Measurements from ENCODE around the gene SPO11.

DNA sequence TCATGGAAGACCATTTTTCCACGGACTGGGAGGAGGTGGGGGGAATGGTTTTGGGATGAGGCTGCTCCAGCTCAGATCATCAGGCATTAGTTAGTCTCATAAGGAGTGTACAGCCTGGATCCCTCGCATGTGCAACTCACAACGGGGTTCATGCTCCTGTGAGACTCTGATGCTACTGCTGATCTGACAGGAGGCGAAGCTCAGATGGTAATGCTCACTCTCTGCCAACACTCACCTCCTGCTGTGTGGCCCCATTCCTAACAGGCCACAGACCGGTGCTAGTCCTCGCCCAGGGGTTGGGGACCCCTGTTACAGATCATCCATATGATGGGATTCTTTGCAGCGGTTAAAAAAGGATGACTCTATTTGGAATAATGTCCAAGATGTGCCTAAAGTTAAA is 35.6 kb upstream of the SPO11 start:
- TF ChIP-seq, protein P1, sequence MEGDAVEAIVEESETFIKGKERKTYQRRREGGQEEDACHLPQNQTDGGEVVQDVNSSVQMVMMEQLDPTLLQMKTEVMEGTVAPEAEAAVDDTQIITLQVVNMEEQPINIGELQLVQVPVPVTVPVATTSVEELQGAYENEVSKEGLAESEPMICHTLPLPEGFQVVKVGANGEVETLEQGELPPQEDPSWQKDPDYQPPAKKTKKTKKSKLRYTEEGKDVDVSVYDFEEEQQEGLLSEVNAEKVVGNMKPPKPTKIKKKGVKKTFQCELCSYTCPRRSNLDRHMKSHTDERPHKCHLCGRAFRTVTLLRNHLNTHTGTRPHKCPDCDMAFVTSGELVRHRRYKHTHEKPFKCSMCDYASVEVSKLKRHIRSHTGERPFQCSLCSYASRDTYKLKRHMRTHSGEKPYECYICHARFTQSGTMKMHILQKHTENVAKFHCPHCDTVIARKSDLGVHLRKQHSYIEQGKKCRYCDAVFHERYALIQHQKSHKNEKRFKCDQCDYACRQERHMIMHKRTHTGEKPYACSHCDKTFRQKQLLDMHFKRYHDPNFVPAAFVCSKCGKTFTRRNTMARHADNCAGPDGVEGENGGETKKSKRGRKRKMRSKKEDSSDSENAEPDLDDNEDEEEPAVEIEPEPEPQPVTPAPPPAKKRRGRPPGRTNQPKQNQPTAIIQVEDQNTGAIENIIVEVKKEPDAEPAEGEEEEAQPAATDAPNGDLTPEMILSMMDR (IDR thresholded peaks at IDR 0.05; ENCODE audit: low read depth, low read length), result no peak
- TF ChIP-seq EZH2phosphoT487 (IDR thresholded peaks at IDR 0.05; ENCODE audit: low read depth), result no peak; the same call in 1 of the 2 replicates
